ENCODE measurements around the gene SRC. TPM values are rescaled to one million over a fixed set of nuclear protein-coding genes. Genes with fewer than 3 reads are reported as not detected.
A peak's percentile ranks its signal among the peaks of the same experiment; 100 is the strongest.

Gene SRC
- total and polyA plus RNA-seq, 2 of the 8 experiments (the other 6 are each of a cell fraction or from before 2014, with no cell fraction given): 27.6 to 28.8 TPM

DNA sequence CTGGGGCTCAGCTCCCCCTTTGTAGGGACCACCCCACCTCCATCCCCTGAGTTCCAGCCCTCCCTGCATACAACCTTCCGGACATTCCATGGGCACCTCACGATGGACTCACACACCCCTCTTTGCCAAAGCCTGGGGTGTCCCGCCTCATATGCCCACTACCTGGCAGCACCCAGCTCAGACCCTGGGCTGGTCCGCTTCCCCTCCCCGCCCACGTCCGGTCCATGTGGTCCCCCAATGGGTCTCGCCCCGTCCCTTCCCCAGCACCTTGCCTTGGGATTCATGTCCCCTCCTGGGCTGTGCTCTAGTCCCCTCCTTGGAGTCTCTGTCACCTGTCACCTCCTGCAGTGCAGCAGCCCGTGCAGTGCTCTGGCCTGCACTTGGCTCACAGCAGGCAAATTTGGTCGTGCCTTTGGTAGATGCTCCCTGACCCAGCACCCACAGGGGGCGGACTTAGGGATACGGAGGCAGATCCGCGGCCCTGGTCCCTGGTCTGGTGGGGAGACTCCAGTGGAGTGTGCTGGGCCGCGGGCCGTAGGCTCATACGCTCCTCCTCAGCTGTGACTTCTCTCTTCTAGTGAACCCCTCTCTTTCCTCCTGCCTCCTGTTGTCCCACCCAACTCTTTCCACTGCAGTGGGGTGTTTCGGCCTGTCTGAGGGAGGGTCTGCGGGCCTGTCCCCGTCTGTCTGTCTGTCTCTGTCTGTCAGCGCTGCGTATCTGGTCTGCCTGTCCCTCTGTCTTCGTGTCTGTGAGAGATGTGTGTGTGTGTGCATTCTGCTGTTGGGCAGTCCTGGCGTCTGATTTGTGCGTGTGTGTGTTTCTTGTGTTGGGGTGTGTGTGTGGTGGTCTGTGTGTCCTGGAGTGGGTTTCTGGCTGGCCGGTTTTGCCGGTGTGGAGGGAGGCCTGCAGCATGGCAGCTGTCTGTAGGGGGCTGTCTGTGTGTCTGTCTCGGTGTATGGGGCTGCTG, 69.5 kb downstream of the SRC start:
- Histone ChIP-seq H4K91ac (replicated peaks; ENCODE audit: insufficient read length, low read length) (peak overlapping the region; percentile 93), H3K56ac (replicated peaks; ENCODE audit: insufficient read length, low read depth, low read length) (no peak overlapping the region), H3K23me2 (ENCODE audit: low read depth, low read length) (peaks cover 12% of the 10 kb centered on the region), H3K27me3 (replicated peaks in 1 of 4; ENCODE audit: control insufficient read depth in 3 of 4, extremely low read depth in 1 of 4, insufficient read depth in 3 of 4, low read length in 3 of 4) (peaks cover 0 to 22% (median 14%) of the 10 kb centered on the region in 4 experiments; a peak in 4 of 7 replicates), H2BK5ac (ENCODE audit: low read depth, low read length) (peak overlapping the region; percentile 68; the same call in 1 of the 2 replicates), H3K79me2 (ENCODE audit: control insufficient read depth in 1 of 2, insufficient read depth in 2 of 2, low read length in 2 of 2) (no peaks in the 10 kb centered on the region), H2BK15ac (ENCODE audit: low read length) (peak overlapping the region; percentile 97), H4K5ac (ENCODE audit: insufficient read length, low read depth, low read length) (no peak overlapping the region), H3K79me1 (ENCODE audit: low read depth, low read length) (no peaks in the 10 kb centered on the region; the same call in 1 of the 2 replicates), H3K9me3 (ENCODE audit: insufficient read depth in 2 of 2, low read depth in 1 of 2, low read length in 1 of 2) (no peaks in the 10 kb centered on the region), H2BK12ac (ENCODE audit: low read depth, low read length) (peak overlapping the region; percentile 86; the same call in 1 of the 2 replicates), H3K36me3 (ENCODE audit: control insufficient read depth in 2 of 4, insufficient read depth in 4 of 4, low read length in 3 of 4) (no peaks in the 10 kb centered on the region; a peak in 1 of 8 replicates), H3K4me3 (ENCODE audit: extremely low read depth in 1 of 4, insufficient read depth in 2 of 4, low read depth in 3 of 4, low read length in 4 of 4) (no peak overlapping the region), H2BK120ac (replicated peaks; ENCODE audit: low read depth, low read length) (peak overlapping the region; percentile 62), H2AFZ (ENCODE audit: low read length) (no peak overlapping the region), H3K27ac (ENCODE audit: low read depth, low read length) (no peak overlapping the region), H3K4me2 (ENCODE audit: insufficient read depth in 1 of 2, low read depth in 2 of 2, low read length in 2 of 2) (peak overlapping the region in 1 of 2 experiments; percentile 77; a peak in 2 of 4 replicates), H3K4me1 (replicated peaks in 1 of 4; ENCODE audit: control insufficient read depth in 3 of 4, insufficient read depth in 4 of 4, low read length in 3 of 4) (peaks cover 7 to 54% (median 34%) of the 10 kb centered on the region in 4 experiments), H4K20me1 (replicated peaks in 1 of 2; ENCODE audit: control insufficient read depth in 1 of 2, insufficient read depth in 2 of 2, low read length in 2 of 2) (peaks cover 0 to 2% of the 10 kb centered on the region in 2 experiments), H3K18ac (ENCODE audit: extremely low read depth, low read length) (peak overlapping the region; percentile 66), H3K4ac (replicated peaks; ENCODE audit: insufficient read length, low read depth, low read length) (peak overlapping the region; percentile 34), H3K14ac (ENCODE audit: insufficient read length) (no peak overlapping the region), H2AK5ac (ENCODE audit: low read depth, low read length) (peak overlapping the region; percentile 71), H3K23ac (ENCODE audit: insufficient read length) (no peak overlapping the region), H2BK20ac (ENCODE audit: low read length) (peak overlapping the region; percentile 94), H3K9ac (replicated peaks in 1 of 4; ENCODE audit: extremely low read depth in 1 of 4, low read depth in 3 of 4, low read length in 3 of 4) (no peak overlapping the region), H4K8ac (ENCODE audit: extremely low read depth, insufficient read depth, low read length) (no peak overlapping the region)
- ChIA-PET CTCF (ENCODE audit: partially characterized antibody) (interaction anchor here (0.6 to 1.8 kb wide), 9 partner anchors 11 to 220 kb away, joined by 3 to 6 read pairs (median 4); no protein-coding TSS in a partner anchor), POLR2A (ENCODE audit: partially characterized antibody) (interaction anchor here (0.8 to 1.5 kb wide), 3 partner anchors 19 to 105 kb away, joined by 3 to 4 read pairs (median 3); no protein-coding TSS in a partner anchor)
- DNase-seq (ENCODE audit: low read depth in 1 of 2, low spot score in 2 of 2) (no peak), FAIRE-seq (no peak)
- WGBS, 2 experiments (ENCODE audit: extremely low coverage in 1 of 2, insufficient coverage in 1 of 2, insufficient read length in 1 of 2, insufficient replicate concordance in 2 of 2, low coverage in 1 of 2, low lambda C conversion rate in 2 of 2, missing lambda C conversion rate in 1 of 2): 80% methylated on average over 30 of the region's 30 CpGs; no CpG with 5 or more reads in 1 of the 2 experiments
- no peak for TF ChIP-seq CHD2 (IDR thresholded peaks at IDR 0.05; ENCODE audit: low read length)
- peak in 1 of 2 experiments; percentile 12; a peak in 1 of 4 replicates for TF ChIP-seq RAD21 (IDR thresholded peaks at IDR 0.05 in 1 of 2, conservative IDR thresholded peaks at IDR 0.05 in 1 of 2; ENCODE audit: low read depth in 2 of 2, low read length in 2 of 2)
- TF ChIP-seq, protein P1, sequence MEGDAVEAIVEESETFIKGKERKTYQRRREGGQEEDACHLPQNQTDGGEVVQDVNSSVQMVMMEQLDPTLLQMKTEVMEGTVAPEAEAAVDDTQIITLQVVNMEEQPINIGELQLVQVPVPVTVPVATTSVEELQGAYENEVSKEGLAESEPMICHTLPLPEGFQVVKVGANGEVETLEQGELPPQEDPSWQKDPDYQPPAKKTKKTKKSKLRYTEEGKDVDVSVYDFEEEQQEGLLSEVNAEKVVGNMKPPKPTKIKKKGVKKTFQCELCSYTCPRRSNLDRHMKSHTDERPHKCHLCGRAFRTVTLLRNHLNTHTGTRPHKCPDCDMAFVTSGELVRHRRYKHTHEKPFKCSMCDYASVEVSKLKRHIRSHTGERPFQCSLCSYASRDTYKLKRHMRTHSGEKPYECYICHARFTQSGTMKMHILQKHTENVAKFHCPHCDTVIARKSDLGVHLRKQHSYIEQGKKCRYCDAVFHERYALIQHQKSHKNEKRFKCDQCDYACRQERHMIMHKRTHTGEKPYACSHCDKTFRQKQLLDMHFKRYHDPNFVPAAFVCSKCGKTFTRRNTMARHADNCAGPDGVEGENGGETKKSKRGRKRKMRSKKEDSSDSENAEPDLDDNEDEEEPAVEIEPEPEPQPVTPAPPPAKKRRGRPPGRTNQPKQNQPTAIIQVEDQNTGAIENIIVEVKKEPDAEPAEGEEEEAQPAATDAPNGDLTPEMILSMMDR (IDR thresholded peaks at IDR 0.05; ENCODE audit: control extremely low read depth in 1 of 3, insufficient read depth in 1 of 3, low read depth in 1 of 3, low read length in 3 of 3): peak in 1 of 3 experiments; percentile 2; a peak in 1 of 4 replicates

Data from H1 (cell line).